Gastrocnemius medialis (tissue), 4 donors: ENCODE results near the gene UNC93B1.

Experiments
- POLR2A ChIP-seq, 2 donors: fragments of 450-650 bp; IDR thresholded peaks; one replicate each; pipeline ENCODE4 v1.6.1; 2017; ENCODE audit warnings: antibody characterized with exemption in 2 of 2, mild to moderate bottlenecking in 2 of 2, moderate library complexity in 2 of 2
- TF ChIP-seq, protein P1 (sequence below), 5 experiments: fragments of 450-650 bp in 3 of 5; fragments of 200-600 bp in 2 of 5; sonication (generic) in 2 of 5; IDR thresholded peaks in 4 of 5; conservative IDR thresholded peaks in 1 of 5; 1 replicate in 4 of 5; 2 replicates in 1 of 5; pipeline ENCODE4 v1.5.1; 2016 to 2019; ENCODE audit warnings: antibody characterized with exemption in 5 of 5, mild to moderate bottlenecking in 3 of 5, moderate library complexity in 3 of 5

DNA sequence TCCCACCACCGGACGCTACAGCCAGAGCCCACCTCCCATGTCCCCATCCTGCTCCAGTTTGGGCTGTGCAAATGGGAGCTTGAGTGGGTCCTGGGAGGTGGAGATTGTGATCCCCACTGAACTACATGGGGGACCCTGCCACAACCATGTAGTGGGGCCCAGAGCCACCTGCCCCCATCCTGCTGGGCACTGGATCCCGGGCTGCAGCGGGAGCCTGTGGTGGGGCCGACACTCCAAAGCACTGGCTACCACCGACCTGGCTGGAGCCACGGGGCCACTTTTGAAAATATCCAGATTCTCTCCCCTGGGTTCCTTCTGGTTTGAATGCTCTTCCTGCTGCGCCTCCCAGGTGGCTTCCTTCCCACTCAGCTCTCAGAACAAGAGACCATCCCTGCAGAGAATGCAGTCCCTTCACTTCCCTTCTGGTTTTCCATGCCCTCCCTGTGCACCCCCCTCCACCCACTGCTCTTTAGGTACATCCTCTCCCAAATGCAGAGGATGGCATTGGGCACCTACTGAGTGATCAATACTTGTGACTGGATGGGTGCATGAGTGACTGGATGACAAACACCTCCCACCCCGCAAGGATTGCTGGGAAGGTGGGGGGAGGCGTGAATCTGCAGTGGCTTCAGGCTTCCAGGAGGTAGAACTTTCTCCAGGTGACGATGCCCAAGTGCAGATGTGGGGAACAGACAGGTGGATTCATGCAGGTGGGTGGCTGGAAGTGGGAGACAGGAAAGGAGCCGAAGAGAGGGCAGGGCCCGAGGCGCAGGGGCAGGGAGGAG, 846 bp upstream of the UNC93B1 start:
- TF ChIP-seq, protein P1, sequence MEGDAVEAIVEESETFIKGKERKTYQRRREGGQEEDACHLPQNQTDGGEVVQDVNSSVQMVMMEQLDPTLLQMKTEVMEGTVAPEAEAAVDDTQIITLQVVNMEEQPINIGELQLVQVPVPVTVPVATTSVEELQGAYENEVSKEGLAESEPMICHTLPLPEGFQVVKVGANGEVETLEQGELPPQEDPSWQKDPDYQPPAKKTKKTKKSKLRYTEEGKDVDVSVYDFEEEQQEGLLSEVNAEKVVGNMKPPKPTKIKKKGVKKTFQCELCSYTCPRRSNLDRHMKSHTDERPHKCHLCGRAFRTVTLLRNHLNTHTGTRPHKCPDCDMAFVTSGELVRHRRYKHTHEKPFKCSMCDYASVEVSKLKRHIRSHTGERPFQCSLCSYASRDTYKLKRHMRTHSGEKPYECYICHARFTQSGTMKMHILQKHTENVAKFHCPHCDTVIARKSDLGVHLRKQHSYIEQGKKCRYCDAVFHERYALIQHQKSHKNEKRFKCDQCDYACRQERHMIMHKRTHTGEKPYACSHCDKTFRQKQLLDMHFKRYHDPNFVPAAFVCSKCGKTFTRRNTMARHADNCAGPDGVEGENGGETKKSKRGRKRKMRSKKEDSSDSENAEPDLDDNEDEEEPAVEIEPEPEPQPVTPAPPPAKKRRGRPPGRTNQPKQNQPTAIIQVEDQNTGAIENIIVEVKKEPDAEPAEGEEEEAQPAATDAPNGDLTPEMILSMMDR (IDR thresholded peaks at IDR 0.05 in 4 of 5, conservative IDR thresholded peaks at IDR 0.05 in 1 of 5): no peak
- no peak for TF ChIP-seq POLR2A (IDR thresholded peaks at IDR 0.05)
